Body of pancreas (tissue), 4 donors: ENCODE data around the gene EVA1C.

Experiments used
- POLR2A ChIP-seq, 3 donors: fragments of 450-650 bp; IDR thresholded peaks; one replicate each; pipeline ENCODE4 v1.6.1; 2016; ENCODE audit warnings: antibody characterized with exemption in 3 of 3, mild to moderate bottlenecking in 2 of 3
- TF ChIP-seq, protein P1 (sequence below), 7 experiments: fragments of 450-650 bp in 4 of 7; fragments of 200-600 bp in 3 of 7; sonication (generic) in 3 of 7; IDR thresholded peaks; one replicate each; pipeline ENCODE4 v1.5.1; 2016 to 2019; ENCODE audit warnings: antibody characterized with exemption in 7 of 7

DNA sequence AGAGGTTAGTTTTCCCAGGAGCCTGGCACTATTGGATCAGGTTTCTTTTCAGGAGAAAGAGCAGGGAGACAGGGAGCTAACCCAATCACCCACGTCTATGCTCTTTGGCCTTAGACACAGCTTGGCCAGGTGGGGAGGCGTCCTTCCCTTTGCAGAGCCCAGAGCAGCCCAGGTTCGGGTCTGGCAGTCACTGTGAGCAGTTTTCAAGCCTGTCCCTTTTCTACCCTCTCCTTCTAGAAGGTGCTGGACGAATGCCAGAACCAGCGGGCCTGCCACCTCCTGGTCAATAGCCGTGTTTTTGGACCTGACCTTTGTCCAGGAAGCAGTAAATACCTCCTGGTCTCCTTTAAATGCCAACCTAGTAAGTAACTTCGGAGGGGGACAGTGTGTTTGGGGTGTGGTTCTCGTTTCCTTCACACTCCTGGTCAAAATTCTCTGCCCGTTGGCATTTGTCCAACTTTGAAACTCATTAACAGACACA lies 44.9 kb downstream of the EVA1C start:
- TF ChIP-seq, protein P1, sequence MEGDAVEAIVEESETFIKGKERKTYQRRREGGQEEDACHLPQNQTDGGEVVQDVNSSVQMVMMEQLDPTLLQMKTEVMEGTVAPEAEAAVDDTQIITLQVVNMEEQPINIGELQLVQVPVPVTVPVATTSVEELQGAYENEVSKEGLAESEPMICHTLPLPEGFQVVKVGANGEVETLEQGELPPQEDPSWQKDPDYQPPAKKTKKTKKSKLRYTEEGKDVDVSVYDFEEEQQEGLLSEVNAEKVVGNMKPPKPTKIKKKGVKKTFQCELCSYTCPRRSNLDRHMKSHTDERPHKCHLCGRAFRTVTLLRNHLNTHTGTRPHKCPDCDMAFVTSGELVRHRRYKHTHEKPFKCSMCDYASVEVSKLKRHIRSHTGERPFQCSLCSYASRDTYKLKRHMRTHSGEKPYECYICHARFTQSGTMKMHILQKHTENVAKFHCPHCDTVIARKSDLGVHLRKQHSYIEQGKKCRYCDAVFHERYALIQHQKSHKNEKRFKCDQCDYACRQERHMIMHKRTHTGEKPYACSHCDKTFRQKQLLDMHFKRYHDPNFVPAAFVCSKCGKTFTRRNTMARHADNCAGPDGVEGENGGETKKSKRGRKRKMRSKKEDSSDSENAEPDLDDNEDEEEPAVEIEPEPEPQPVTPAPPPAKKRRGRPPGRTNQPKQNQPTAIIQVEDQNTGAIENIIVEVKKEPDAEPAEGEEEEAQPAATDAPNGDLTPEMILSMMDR (IDR thresholded peaks at IDR 0.05): peak in 4 of 7 experiments; percentile 22 to 32 (median 30)
- no peak for TF ChIP-seq POLR2A (IDR thresholded peaks at IDR 0.05)
